CD4-positive, alpha-beta T cell (primary cell): Measurements from ENCODE around the gene SORCS2. TPM values are rescaled to one million over a fixed set of nuclear protein-coding genes. Genes with fewer than 3 reads are reported as not detected.

Experiments used
- ATAC-seq: fragments of 200-7000 bp; cut with Tn5 transposase; one replicate; pipeline ENCODE4 v1.10.0; 2022; ENCODE audit warnings: mild to moderate bottlenecking; ENCODE audit not compliant: poor library complexity
- CTCF ChIA-PET: fragments of 350-600 bp; sonication (Branson Sonifier 250); formaldehyde crosslinking; loops from one replicate; lab custom pipeline; 2021; ENCODE audit warnings: antibody characterized with exemption, inconsistent platforms; lab: Charles Lee
- POLR2A ChIA-PET: fragments of 350-600 bp; sonication (Branson Sonifier 250); formaldehyde crosslinking; loops from one replicate; lab custom pipeline; 2021; ENCODE audit warnings: antibody characterized with exemption, inconsistent platforms; lab: Charles Lee
- DNase-seq, 14 experiments: peaks; one replicate each; pipeline ENCODE4 v3.0.0-alpha.2; 2013 to 2020; ENCODE audit warnings: mixed read lengths in 2 of 14
- H3K27ac ChIP-seq, 2 donors: one replicate each; pipeline versions ENCODE4 v1.5.1 to v1.7.0; 2013; ENCODE audit warnings: low read length in 2 of 2, low read depth in 1 of 2, mild to moderate bottlenecking in 1 of 2
- H3K27me3 ChIP-seq, 2 experiments: 1 replicate in 1 of 2; 2 replicates in 1 of 2; pipeline versions ENCODE4 v1.6.1 to v1.7.0; 2013; ENCODE audit warnings: low read length in 2 of 2, control low read depth in 1 of 2, mild to moderate bottlenecking in 1 of 2, moderate library complexity in 1 of 2; ENCODE audit not compliant: insufficient read depth in 2 of 2, control insufficient read depth in 1 of 2
- H3K36me3 ChIP-seq: one replicate; pipeline ENCODE4 v1.6.1; 2013; ENCODE audit warnings: low read length, control low read depth; ENCODE audit not compliant: insufficient read depth
- H3K4me1 ChIP-seq: one replicate; pipeline ENCODE4 v1.6.1; 2013; ENCODE audit warnings: low read length, control low read depth; ENCODE audit not compliant: insufficient read depth
- H3K4me3 ChIP-seq: one replicate; pipeline ENCODE4 v1.5.1; 2013; ENCODE audit warnings: mild to moderate bottlenecking, low read length, moderate library complexity
- H3K9me3 ChIP-seq, 2 experiments: 1 replicate in 1 of 2; 2 replicates in 1 of 2; pipeline versions ENCODE4 v1.6.1 to v1.7.0; 2013; ENCODE audit warnings: low read length in 2 of 2, mild to moderate bottlenecking in 2 of 2, control low read depth in 1 of 2, moderate library complexity in 1 of 2; ENCODE audit not compliant: control insufficient read depth in 1 of 2, insufficient read depth in 1 of 2
- H3K27ac Mint-ChIP-seq: one replicate; pipeline ENCODE4 v1.8.0; 2020; ENCODE audit warnings: mixed read lengths
- H3K27me3 Mint-ChIP-seq: one replicate; pipeline ENCODE4 v1.8.0; 2021; ENCODE audit warnings: mixed read lengths
- H3K36me3 Mint-ChIP-seq: one replicate; pipeline ENCODE4 v1.8.0; 2021; ENCODE audit warnings: low read depth, mixed read lengths
- H3K4me1 Mint-ChIP-seq: one replicate; pipeline ENCODE4 v1.8.0; 2021; ENCODE audit warnings: low read depth, mixed read lengths
- H3K4me3 Mint-ChIP-seq: one replicate; pipeline ENCODE4 v1.8.0; 2020; ENCODE audit warnings: mild to moderate bottlenecking, mixed read lengths
- H3K9me3 Mint-ChIP-seq: one replicate; pipeline ENCODE4 v1.8.0; 2020; ENCODE audit warnings: mixed read lengths
- CTCF ChIP-seq: fragments of 200-600 bp; IDR thresholded peaks from one replicate; pipeline ENCODE4 v1.8.0; 2022; ENCODE audit warnings: antibody characterized with exemption, mild to moderate bottlenecking
- intact Hi-C, 2 experiments: fragments of 100-400 bp; cut with DNase I in 1 of 2; cut with micrococcal nuclease in 1 of 2; formaldehyde crosslinking; loops; one replicate each; pipeline versions ENCODE4 v1.15.1 to v1.9.0; 2023 to 2025; cut with DNase I, micrococcal nuclease
- total RNA-seq, 174 experiments: library from RNA in 2 of 174; stranded (reverse) in 2 of 174; gene quantifications; one replicate each; pipeline ENCODE4 v1.2.3 and lab custom pipeline; 2021 to 2026

The SORCS2 gene
- total RNA-seq, 2 experiments from 2014 or later = not detected

- POLR2A ChIA-PET = no interaction called here
- Histone ChIP-seq H3K4me3 (no peak overlapping the region), H3K27me3 (peaks cover 5 to 10% of the 10 kb centered on the region in 2 experiments), H3K27ac (no peak overlapping the region), H3K9me3 (peaks cover 0 to 17% of the 10 kb centered on the region in 2 experiments), H3K36me3 (no peaks in the 10 kb centered on the region), H3K4me1 (peaks cover 50% of the 10 kb centered on the region)
- CTCF ChIA-PET = no interaction called here
- Mint-ChIP-seq H3K27ac (no peak overlapping the region), H3K4me1 (peaks cover 10% of the 10 kb centered on the region), H3K4me3 (no peak overlapping the region), H3K27me3 (peaks cover 27% of the 10 kb centered on the region), H3K9me3 (no peaks in the 10 kb centered on the region), H3K36me3 (no peaks in the 10 kb centered on the region)
- no peak for ATAC-seq
- peak in 1 of 14 experiments; percentile 44 for DNase-seq
- no peak for TF ChIP-seq CTCF
- intact Hi-C loops = no loop called here
Measured at GRCh38 chr4:7652451-7652881, 460.1 kb downstream of the SORCS2 start.

GRCh38 chr4:7652906-7653305, 460.6 kb downstream of the SORCS2 start:
- ATAC-seq (no peak), DNase-seq (no peak)
- Histone ChIP-seq H3K4me1 (peaks cover 50% of the 10 kb centered on the region), H3K36me3 (no peaks in the 10 kb centered on the region), H3K27ac (no peak overlapping the region), H3K9me3 (peaks cover 0 to 13% of the 10 kb centered on the region in 2 experiments), H3K4me3 (no peak overlapping the region), H3K27me3 (peaks cover 5 to 10% of the 10 kb centered on the region in 2 experiments)
- no peaks in the 10 kb centered on the region for H3K36me3 Mint-ChIP-seq
- no peaks in the 10 kb centered on the region for H3K9me3 Mint-ChIP-seq
- ChIA-PET POLR2A (no interaction called here), CTCF (no interaction called here)
- H3K27me3 Mint-ChIP-seq = peaks cover 27% of the 10 kb centered on the region
- no peak overlapping the region for H3K4me3 Mint-ChIP-seq
- H3K27ac Mint-ChIP-seq = no peak overlapping the region
- peaks cover 10% of the 10 kb centered on the region for H3K4me1 Mint-ChIP-seq
- TF ChIP-seq CTCF = no peak
- intact Hi-C loops = no loop called here

- Mint-ChIP-seq H3K9me3 (no peaks in the 10 kb centered on the region), H3K4me1 (peaks cover 10% of the 10 kb centered on the region), H3K4me3 (no peak overlapping the region), H3K36me3 (no peaks in the 10 kb centered on the region), H3K27ac (no peak overlapping the region), H3K27me3 (peaks cover 27% of the 10 kb centered on the region)
- no peak for TF ChIP-seq CTCF
- H3K9me3 ChIP-seq = peaks cover 0 to 8% of the 10 kb centered on the region in 2 experiments
- H3K4me3 ChIP-seq = no peak overlapping the region
- POLR2A ChIA-PET = no interaction called here
- H3K36me3 ChIP-seq = no peaks in the 10 kb centered on the region
- peaks cover 5 to 10% of the 10 kb centered on the region in 2 experiments for H3K27me3 ChIP-seq
- intact Hi-C loops = no loop called here
- peaks cover 48% of the 10 kb centered on the region for H3K4me1 ChIP-seq
- H3K27ac ChIP-seq = no peak overlapping the region
- peak in 2 of 14 experiments; percentile 32 to 38 for DNase-seq
- no peak for ATAC-seq
- CTCF ChIA-PET = no interaction called here
Measured at GRCh38 chr4:7653510-7654369, 461.4 kb downstream of the SORCS2 start.
